Limb (tissue), 2 donors: ENCODE data around the gene KCTD4.
"Not testable (repeated sequence)": the region's sequence is repeated elsewhere in the genome, so short reads cannot be mapped to it uniquely, and the experiment has no call there.

Experiments
- DNase-seq, 2 donors: peaks; one replicate each; pipeline ENCODE4 v3.0.0-alpha.2; 2016; ENCODE audit errors: extremely low spot score in 2 of 2

The KCTD4 gene

DNA sequence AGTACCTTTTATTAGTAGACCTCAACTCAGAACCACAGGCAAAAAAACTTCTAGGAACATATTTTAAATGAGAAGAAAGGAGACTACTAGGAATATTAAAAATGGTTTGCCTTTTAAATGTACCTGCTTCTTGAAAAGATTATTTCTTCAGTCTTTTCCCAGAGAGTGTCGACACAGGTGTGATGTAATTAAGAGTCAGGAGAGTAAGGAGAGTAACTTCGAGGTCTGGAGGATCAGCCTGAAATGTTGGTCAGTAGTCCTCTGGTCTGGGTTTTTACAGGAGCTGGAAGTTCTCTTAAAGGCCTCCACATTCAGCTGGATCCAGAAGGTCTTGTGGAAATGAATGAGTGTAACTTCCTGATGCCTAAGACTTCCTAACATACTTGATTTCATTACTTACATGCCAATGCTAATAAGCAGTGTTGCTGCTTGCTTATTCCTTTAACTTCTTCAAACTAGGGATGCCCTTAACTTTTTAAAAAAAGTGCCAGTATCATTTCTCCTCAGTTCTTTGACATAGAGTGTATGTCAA lies at the start of gene KCTD4:
KCTD4 (minus strand) TSS at position 345 of the 532 bp plus-strand sequence. CDS start 6,478 bp downstream, outside the sequence.
- DNase-seq: no peak

DNA sequence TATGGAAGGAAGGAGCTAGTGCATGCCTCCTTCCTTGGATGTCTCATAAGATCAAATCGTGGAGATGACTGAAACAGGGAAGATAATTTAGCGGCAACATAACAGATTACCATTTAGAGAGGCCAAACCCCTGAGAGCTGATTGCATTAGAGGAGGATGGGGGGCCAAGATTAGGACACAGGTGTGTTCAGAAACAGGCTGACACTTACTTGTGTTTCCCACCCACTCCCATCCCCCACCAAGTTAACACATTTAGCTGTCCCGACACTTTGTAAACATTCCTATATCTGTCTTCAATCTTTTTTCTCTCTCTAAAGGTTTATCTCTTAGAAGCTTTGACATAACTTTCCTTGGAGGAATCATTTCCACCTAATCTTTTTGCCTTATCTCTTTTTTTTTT lies 48.8 kb upstream of the KCTD4 start:
- DNase-seq: no peak

DNA sequence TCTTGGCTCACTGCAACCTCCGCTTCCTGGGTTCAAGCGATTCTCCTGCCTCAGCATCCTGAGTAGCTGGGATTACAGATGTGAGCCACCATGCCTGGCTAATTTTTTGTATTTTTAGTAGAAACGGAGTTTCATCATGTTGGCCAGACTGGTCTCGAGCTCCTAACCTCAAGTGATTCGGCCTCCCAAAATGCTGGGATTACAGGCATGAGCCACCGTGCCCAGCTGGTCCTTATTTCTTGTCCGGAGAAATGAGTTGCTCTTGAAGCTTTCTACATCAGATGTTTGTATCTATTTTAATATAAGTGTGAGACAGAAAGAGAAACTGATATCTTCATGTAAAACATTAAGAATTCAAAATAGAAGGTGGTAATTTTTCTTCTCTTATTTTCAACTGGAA lies 43.9 kb upstream of the KCTD4 start:
- DNase-seq: not testable (repeated sequence)

DNA sequence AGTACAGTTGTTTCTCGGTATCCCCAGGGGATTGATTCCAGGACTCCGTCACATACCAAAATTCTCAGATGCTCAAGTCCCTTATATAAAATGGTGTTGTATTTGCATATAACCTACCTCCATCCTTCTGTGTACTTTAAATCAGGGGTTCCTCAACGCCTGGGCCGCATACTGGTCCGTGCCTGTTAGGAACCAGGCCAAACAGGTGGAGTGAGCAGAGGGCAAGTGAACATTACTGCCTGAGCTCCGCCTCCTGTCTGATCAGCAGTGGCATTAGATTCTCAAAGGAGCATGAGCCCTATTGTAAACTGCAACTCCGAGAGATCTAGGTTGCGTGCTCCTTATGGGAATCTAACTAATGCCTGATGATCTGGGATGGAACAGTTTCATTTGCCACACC lies 42.2 kb upstream of the KCTD4 start:
- DNase-seq: no peak

DNA sequence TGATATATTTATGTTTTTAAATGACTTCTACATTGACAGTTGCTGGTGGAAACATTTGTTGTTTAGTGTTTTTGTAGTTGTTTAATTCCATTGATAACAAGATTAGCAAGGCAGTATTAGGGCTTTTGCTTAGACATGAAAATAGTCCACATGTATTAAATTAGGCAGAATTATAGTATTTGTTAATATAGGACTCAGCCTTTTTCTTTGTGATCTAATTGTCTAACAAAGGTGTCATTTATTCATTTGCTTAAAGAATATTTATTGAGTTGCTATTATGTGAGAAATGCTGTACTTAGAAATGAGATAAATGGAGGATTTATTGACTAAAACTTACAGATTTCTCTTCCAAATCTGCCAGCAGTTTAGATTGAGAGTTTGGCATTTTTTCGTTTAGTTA lies 41.7 kb upstream of the KCTD4 start:
- no peak for DNase-seq

DNA sequence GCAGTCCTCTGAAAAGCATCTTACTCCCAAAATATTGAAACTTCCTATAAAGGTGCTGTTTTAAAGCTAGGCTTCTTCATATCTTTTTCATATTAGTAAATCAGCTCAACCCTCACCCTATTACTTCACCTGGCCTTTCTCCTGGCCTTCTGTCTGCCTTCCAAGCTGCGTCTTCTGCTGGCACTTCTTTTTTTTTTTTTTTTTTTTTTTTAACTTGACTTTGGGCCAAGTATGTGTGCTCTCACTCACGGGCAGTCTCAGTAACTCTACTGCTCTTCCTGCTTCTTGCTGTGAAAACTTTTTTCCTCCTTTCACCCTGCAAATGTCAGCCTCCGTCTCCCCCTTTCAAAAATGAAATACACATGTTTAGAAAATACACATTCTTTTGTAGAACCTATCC lies 41.2 kb upstream of the KCTD4 start:
- no peak for DNase-seq

DNA sequence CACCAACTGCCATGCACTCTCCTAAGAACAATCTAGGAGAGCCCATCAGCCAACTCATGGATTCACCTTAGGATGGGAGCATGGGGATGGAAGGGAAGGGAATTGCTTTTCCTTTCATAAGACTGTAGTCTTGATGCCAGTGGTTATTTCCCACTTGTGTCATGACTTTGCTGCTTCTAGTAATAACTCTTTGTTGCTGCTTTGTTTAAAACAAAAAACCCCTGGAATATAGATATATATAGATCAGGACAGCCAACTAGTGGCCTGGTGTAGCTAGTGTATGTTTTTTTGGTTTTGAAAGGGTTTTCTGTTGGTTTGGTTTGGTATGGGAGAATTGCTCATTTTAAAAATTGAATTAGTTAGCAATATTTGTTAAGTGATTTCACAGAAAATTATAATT lies 39.3 kb upstream of the KCTD4 start:
- no peak for DNase-seq

DNA sequence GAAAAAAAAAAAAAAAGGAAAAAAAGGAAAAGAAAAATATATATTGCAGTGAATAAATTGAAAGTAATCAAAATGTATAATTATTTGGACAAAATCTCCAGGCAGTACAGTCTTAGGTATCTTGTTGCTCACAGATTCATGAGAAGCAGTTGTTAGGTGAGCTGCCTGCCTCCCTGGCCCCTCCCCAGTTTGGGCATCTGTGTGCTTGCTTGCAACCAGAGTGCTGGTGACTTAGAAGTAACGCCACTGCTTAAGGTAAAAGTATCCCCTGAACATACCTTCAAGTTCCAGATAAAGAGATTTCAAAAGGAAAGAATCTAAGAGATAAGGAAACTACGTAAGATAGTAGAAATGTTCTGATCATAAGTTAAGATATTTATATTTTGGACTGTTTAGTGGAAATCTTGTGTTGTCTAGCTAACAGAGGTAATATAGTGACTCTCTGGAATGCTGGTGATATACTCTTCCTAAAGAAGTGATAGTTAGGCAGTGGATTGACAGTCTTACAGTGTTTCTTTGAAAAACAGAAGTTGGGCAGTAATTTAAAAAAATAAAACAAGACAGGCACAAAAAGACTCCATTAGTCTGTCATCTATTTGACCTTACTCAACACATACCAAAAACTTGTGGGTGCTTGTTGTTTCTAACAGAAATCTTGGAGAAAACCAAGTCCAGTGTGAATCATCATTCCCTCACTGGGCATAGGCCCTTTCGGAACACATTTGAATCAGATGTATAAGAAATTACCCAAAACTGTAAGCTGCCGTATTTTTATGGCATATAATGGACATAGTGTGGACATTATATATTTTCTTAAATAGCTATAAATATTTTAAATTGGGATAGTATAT lies 38.3 kb upstream of the KCTD4 start:
- no peak for DNase-seq

DNA sequence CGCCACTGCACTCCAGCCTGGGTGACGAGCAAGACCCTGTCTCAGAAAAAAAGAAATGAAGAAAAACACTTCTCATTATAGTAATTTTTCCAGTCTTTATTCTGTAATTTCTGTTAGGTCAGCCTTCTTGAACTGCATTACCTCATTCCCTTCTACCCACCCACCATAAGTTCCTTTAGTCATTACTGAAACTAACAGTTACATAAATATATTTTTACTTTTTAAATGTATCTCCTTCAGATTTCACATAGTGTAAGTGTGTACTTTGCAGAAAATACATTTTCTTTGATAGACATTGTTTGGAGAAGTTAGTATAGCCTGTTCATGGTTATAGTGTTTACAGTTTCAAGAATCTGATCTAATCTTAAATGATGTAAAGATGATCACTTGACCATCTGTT lies 31.7 kb upstream of the KCTD4 start:
- no peak for DNase-seq

DNA sequence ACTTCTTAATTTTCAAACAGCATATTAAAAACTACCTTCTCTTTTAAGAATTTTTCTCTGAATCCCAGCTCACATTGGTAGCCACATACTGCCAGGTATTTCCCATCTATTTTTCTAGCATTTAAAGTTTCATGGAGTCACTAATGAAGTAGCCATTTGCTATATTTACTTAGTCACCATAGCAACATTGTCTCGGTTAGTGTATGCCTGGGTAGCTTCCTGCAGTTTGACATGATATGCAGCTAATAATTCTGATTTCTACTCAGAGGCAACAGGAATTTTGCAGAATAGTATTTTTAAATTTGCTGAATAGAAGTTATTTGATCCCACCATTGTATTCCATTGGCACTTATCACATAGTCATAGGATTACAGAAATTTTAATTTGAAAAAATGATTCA lies 30.9 kb upstream of the KCTD4 start:
- no peak for DNase-seq

DNA sequence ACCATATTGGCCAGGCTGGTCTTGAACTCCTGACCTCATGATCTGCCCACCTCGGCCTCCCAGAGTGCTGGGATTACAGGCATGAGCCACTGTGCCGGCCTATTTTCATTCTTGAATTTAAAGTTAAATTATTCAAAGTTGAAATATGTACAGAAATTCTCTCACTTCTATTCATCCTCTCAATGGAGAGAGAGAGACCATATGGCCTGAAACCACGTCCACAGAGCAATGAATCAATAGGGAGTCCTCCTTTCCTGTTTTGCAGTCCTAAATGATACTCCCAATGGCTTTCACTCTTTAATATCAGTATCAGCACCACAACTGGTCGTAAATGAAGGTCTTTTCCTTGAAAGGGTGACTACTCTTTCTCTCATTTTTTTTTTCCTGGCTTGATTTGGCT lies 30.5 kb upstream of the KCTD4 start:
- no peak for DNase-seq

DNA sequence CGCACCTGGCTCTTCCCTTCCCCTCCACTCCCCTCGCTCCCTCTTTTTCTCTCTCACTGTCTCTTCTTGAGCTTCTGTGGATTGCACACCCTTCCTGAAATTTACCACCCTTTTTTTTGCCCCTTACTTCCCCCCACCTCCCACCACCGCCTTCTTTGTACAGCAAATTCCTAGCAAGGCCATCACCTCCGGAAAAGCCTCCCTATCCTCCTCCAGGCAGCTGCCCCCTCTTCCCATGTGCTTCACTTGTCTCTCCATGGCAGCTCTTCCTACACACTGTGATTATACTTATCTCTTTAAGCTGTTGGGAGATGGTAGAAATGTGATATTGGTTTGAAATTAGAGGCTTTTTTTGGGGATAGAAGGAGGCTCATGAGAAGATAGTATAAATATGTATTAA lies 28.3 kb upstream of the KCTD4 start:
- DNase-seq: no peak

DNA sequence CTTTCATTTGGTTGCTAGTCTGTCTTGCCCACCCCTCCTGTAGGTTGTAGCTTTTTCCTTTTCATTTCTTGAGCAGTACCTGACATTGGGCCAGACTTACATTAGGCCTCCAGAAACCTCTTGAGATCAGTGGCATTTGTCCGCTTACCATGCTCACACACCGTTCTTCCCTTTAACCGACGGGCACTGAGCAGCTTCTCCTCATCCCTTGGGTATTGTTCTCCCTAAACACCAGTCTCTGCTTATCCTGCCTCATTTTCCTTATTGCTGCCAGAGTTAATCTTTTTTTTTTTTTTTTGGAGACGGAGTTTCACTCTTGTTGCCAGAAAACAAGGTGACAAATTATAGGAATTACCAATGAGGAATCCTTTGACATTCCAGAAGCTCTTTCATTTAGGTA lies 27.2 kb upstream of the KCTD4 start:
- no peak for DNase-seq

DNA sequence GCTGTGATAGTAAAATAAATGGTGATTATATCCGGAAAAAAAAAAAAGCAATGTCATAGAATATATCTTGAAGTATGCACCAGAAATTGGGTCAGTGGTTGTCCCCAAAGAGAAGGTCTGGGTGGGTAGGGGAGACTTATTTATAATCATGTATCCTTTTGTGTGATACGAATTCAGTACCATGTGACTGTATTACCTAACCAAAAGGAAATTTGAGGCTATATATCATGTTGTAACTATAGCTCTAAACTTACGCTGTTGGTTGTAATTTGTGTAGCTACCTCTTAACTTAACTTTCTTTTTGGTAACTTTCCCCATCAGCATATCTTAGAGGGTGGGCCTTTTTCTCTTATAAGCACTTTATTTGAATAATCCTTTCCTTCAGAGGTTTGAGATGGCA lies 25.2 kb upstream of the KCTD4 start:
- DNase-seq: no peak

DNA sequence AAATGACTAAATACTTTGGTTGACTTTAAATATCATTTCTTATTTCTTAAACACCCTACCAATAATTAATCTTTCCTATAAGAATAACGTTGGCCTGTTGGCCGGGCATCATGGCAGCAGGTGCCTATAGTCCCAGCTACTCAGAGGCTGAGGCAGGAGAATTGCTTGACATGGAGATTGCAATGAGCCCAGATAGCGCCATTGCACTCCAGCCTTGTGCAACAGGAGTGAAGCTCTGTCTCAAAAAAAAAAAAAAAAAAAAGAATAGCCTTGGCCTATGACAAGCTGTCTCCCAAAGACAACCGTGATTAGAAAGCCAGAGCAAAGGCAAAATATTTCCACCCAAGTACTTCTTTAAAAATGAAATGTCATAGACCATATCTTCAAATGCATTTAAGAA lies 24.5 kb upstream of the KCTD4 start:
- DNase-seq: no peak

DNA sequence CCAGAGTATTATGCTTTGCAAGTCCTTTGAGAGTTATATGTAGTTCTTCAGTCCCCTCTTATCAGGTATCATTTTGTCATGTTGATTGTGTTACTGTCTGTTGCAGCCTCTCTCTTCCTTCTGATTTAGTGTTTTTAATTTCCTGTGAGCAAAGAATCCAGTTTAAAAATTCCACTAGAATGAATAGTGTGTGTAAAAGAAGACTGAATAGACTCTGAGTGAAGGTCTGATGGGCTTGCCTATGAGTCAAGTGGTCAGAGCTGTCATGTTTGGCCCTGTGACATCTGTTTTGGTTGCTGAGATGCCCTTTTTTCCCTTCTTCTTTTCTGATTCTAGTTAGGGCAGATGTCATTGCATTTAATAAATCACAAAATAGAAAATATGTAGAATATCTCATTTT lies 23.3 kb upstream of the KCTD4 start:
- DNase-seq: no peak

DNA sequence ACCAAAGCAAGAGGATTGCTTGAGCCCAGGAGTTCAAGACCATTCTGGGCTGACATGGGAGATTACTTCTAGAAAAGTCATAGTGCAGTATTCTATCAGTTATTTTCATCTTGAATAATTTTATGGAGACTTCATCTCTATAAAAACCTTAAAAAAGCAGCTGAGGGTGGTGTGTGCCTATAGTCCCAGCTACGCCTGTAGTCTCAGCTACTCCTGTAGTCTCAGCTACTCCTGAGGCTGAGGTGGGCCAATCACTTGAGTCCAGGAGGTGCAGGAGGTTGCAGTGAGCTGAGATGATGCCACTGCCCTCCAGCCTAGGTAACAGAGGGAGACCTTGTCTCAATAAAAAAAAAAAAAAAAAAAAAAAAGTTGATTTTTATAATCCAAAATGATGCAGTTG lies 22.1 kb upstream of the KCTD4 start:
- no peak for DNase-seq

DNA sequence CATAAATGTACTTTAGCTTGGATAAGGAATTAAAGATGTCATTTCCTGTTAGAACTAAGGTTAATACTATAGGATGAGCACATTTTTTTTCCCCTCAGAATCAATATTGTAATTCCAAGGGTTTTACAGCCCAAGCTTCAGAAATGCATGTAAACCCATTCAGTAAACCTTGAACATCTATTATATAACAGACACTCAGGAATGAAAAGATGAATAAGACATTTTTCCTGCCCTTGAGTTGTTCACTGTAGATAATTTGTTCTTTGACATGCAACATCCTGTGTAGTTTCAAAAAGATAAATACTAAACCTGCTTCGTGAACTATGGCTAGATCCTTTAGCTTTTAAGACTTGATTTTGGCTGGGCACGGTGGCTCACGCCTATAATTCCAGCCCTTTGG lies 21.7 kb upstream of the KCTD4 start:
- DNase-seq: no peak

DNA sequence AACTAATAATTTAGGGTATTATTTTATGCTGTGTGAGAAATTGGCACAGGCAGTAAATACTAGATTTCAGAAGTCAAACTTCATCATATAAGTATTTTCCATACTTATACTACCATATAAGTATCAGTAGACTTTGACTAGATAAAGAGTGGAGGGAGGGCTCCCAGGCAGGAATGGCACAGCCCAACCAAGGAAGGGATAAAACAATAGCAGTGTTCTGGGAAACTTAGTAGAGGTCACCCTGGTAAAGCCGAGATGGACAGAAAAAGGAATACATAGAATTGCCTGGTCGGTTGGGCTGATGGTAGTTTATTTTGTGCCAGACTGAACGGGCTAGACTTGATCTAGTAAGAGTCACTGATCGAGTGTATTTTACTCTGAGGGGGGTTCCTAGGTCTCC lies 19.6 kb upstream of the KCTD4 start:
- DNase-seq: no peak

DNA sequence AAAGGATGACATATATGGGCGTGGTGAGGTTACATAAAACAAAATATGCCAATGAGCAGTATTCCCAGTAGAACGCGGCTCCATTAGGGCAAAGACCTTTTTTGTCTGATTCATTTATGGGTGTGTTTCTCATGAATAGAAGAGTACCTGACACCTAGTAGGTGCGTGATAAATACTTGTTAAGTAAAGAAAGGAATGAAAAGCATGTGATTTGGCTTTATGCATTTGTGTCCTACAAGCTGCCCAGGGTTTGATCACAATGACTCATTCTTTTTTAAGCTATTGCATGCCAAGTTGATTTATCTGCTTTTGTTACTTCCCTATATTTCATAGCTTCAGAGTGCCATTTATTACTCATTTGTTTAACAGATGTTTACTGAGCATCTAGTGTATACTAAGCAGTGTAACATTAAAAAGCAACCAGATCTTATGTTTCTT lies 19.1 kb upstream of the KCTD4 start:
- DNase-seq: no peak

DNA sequence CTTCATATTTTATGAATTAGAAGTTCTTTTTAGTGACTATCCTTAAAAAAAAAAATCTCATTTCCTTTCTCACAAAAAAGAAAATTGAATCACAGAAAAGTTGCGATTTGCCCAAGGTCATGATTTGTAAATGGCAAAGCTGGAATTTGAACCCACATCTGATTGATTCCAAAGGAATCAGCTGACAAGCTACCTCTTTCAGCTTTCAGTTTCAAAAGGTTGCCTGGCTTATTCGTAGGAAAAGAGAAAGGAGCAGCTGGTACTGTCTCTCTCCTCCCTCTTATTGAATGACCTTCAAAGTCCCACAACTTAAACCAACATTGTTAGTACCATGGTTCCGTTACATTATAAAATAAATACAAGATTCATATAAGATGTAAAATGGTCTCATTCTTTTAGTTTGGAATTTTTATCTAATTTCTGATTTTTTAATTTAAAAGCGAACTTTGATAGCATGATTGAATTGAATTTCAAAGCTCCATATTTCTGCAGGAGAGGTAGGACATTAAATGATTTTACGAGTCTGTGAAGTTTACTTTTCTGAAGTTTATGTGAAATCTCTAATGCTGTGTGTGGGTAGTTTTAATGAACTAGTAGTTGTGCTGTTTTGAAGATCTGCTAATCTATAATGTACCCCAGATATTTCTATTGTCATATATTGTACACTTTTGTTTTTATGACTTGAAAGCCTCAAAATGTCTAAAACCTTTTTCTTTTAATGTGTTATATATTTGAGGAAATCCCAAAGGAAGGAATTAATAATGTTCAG lies 18.5 kb upstream of the KCTD4 start:
- no peak for DNase-seq

DNA sequence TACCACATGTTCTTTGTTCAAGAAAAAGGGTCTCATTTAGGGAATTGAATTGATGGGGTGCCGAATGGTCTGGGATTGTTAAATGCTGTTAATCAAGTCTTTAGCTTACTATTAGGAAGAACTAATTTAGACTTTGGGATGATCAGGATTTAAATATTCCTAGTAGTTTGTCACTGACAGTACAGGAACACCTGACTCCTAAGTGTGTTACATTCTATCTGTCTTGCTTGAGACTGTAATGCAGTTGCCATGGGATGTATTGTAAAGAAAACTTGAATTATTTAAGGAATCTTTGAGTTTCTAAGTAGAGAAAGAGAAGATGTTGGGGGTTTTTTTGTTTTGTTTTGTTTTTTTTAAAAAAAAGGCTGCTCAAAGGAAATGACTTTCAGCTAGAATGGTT lies 17.8 kb upstream of the KCTD4 start:
- DNase-seq: no peak

DNA sequence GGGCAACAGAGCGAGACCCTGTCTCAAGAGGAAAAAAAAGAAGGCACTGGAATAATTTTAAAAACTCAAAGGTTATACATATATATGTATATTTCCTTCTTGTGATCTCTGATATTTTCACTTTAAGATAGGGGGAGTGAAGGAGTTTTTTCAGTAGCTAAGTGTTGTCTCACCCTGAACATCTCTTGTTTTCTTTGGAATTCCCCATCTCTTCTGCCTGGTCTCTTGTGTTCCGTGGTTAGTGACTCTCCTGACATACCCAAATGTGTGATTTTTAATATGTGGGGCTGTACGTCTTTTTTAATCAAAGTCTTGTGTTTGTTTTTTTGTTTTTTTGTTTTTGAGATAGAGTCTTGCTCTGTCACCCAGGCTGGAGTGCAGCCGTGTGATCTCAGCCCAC lies 15.3 kb upstream of the KCTD4 start:
- no peak for DNase-seq
